ENCODE measurements around the gene NPHS2.

Gene NPHS2

DNA sequence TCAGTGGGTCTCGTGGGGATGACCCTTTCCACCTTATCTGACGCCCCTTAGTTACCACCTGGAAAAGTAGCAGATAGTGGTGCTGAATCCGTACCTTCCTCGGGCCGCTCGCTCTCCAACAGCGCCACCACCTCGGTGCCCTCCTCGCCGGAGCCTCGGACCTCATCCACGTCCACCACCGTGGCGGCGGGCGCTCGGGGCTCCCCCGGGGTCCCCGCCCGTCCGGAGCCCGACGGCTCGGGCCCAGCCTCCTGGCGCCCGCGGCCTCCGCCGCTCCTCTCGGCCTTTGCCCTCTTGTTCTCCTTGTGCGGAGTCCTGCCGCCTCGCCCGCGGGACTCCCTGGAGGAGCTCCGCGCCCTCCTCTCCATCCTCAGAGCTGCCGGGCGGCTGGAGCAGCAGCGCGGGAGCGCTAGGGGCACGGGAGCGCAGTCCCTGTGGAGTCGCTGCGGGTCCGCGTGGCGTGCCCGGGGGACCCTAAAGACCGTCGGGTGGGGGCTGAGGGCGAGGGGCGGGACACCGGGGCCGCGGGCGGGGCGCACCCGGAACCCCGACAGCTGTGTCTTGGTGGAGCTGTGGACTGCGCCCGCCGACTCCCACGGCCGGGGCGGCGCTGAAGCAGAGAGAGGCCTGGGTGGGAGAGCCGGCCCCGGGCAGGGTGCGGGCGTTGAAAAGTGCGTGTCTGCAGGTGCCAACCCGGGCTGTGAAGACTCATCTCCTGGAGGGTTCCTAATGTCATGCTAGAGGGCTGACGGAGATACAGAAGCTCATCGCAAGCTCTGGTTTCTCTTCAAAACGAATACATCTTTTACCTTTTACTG, at the start of gene NPHS2:
TSS of gene NPHS2 (minus strand) at position 452 of the 818 bp plus-strand sequence. CDS start at position 368, 84 bp downstream.
- no peak for TF ChIP-seq GATA3 (IDR thresholded peaks at IDR 0.05; ENCODE audit: low read depth, low read length)
- no peak for TF ChIP-seq GATA2 (IDR thresholded peaks at IDR 0.05; ENCODE audit: low read depth, low read length)

DNA sequence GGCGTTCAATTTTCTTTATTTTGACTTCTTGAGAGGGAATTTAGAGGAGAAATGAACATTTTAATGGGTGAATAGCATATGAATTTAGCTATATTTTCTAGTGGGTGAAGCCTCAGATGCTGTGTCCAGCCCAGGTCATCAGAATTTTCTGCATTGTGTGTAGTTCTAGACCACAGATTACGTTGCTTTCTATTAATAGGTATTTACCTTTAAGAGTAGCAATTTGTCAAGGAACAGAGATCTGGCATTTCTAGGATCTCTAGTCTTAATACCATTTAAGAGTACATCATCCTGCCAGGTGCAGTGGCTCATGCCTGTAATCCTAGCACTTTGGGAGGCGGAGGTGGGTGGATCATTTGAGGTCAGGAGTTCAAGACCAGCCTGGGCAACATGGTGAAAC, 36.6 kb upstream of the NPHS2 start:
- TF ChIP-seq GATA3 (IDR thresholded peaks at IDR 0.05; ENCODE audit: low read depth, low read length) (no peak), GATA2 (IDR thresholded peaks at IDR 0.05; ENCODE audit: low read depth, low read length) (no peak)

- TF ChIP-seq GATA2 (IDR thresholded peaks at IDR 0.05; ENCODE audit: low read depth, low read length) (no peak), GATA3 (IDR thresholded peaks at IDR 0.05; ENCODE audit: low read depth, low read length) (no peak)
These were observed 25.3 kb upstream of the NPHS2 start for GRCh38 chr1:179601093-179601492.

DNA sequence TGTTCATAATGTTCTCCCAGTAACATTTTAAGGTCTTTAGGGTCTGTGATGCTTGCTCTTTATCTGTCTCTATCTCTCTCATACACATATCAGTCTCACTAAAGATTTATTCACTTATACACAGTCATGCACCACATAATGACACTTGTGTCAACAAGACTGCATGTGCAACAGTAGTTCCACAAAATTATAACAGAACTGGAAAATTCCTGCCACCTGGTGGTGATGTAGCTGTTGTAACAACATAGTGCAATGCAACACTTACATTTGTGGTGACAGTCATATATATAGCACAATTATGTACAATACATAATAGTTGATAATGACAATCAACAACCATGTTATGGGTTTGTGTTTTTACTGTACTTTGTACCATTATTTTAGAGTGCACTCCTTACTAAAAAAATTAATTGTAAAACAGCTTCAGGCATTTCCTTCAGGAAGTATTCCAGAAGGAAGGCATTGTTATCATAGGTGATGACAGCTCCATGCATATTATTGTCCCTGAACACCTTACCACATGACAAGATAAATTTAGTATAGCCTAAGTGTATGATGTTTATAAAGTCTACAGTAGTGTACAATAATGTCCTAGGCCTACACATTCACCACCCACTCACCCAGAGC, 24.0 kb upstream of the NPHS2 start:
- TF ChIP-seq GATA3 (IDR thresholded peaks at IDR 0.05; ENCODE audit: low read depth, low read length): no peak
- no peak for TF ChIP-seq GATA2 (IDR thresholded peaks at IDR 0.05; ENCODE audit: low read depth, low read length)

GRCh38 chr1:179598631-179599030, 22.9 kb upstream of the NPHS2 start:
- TF ChIP-seq GATA3 (IDR thresholded peaks at IDR 0.05; ENCODE audit: low read depth, low read length): no peak
- TF ChIP-seq GATA2 (IDR thresholded peaks at IDR 0.05; ENCODE audit: low read depth, low read length): no peak

- no peak for TF ChIP-seq GATA3 (IDR thresholded peaks at IDR 0.05; ENCODE audit: low read depth, low read length)
- TF ChIP-seq GATA2 (IDR thresholded peaks at IDR 0.05; ENCODE audit: low read depth, low read length): no peak
These were observed 16.1 kb upstream of the NPHS2 start, which contains the start of gene TDRD5 for GRCh38 chr1:179591592-179592580. Gene TDRD5, plus strand, starts transcription at chr1:179591832. Its CDS starts 784 bp downstream, at chr1:179592616.

DNA sequence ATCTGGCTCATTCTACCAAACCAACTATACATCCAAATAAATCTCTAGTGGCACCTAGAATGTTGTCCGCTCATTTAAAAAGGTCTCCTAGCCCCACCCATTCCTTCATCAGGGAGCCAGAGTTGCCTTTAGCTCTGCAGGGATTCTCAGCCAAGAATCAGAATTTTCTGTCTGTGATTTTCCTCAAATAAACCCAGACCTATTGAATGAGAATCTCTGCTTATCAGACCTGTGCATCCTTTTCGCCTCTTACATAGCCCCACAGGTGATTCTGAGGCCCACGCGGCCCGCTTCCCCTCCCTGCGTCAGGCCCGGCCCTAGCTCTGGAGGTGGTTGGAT, 15.5 kb upstream of the NPHS2 start:
- TF ChIP-seq GATA2 (IDR thresholded peaks at IDR 0.05; ENCODE audit: low read depth, low read length) (no peak), GATA3 (IDR thresholded peaks at IDR 0.05; ENCODE audit: low read depth, low read length) (no peak)

GRCh38 chr1:179590671-179591070, 14.9 kb upstream of the NPHS2 start:
- TF ChIP-seq GATA2 (IDR thresholded peaks at IDR 0.05; ENCODE audit: low read depth, low read length) (no peak), GATA3 (IDR thresholded peaks at IDR 0.05; ENCODE audit: low read depth, low read length) (no peak)

GRCh38 chr1:179589509-179589908, 13.8 kb upstream of the NPHS2 start:
- TF ChIP-seq GATA2 (IDR thresholded peaks at IDR 0.05; ENCODE audit: low read depth, low read length) (no peak), GATA3 (IDR thresholded peaks at IDR 0.05; ENCODE audit: low read depth, low read length) (no peak)

- TF ChIP-seq GATA2 (IDR thresholded peaks at IDR 0.05; ENCODE audit: low read depth, low read length) (no peak), GATA3 (IDR thresholded peaks at IDR 0.05; ENCODE audit: low read depth, low read length) (no peak)
These were observed 12.8 kb upstream of the NPHS2 start for GRCh38 chr1:179588425-179589024.

DNA sequence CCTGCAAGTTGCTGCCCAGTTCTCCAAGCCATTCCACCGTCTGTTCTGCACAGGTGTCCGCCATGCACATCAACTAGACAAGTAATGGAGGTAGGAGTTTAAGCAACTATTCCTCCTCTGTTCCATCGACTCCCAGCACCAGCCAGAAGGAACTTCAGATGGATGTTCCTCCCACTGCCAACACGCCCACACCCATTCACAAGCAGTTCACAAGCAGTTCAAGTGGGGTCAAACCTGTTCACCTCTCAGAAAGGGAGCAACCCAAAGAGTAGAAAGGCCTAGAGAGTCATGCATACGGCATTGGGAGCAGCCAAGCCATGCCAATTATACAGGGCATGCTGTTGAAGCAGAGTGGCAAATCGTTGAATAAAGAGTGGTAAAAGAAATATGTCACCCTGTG, 11.6 kb upstream of the NPHS2 start:
- TF ChIP-seq GATA2 (IDR thresholded peaks at IDR 0.05; ENCODE audit: low read depth, low read length): no peak
- no peak for TF ChIP-seq GATA3 (IDR thresholded peaks at IDR 0.05; ENCODE audit: low read depth, low read length)

DNA sequence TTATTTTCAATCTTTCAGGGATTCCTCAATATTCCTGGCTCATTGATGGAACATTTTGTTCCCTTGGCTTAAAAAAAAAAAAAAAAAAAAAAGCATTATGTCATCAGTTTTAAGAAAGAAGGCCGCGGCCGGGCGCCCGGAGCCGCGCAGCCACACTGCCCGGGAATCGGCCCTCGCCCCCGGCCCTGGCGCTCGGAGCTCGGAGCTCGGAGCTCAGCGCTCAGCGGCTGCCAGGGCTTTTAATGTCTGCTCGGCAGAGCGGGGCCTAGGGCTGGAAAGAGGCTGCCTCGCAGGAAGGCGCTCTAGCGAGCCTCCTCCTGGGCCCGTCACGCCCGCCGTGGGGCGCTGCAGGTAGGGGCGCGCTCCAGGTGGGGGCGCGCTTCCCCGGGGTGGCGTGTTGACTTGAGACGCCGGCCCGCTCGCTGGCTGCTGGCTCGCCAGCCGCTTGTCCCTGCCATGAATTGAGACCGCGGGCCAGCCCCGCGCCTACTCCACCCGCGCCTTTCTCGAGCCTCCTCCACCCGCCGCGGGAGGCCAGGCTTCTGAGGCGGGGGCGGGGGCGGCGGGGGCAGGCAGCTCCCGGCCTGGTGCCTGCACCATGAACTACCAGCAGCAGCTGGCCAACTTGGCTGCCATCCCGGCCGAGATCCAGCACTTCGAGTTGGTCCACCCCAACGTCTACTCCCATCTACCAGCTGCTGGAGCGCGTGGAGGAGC, 10.5 kb upstream of the NPHS2 start:
- TF ChIP-seq GATA2 (IDR thresholded peaks at IDR 0.05; ENCODE audit: low read depth, low read length): no peak
- no peak for TF ChIP-seq GATA3 (IDR thresholded peaks at IDR 0.05; ENCODE audit: low read depth, low read length)

DNA sequence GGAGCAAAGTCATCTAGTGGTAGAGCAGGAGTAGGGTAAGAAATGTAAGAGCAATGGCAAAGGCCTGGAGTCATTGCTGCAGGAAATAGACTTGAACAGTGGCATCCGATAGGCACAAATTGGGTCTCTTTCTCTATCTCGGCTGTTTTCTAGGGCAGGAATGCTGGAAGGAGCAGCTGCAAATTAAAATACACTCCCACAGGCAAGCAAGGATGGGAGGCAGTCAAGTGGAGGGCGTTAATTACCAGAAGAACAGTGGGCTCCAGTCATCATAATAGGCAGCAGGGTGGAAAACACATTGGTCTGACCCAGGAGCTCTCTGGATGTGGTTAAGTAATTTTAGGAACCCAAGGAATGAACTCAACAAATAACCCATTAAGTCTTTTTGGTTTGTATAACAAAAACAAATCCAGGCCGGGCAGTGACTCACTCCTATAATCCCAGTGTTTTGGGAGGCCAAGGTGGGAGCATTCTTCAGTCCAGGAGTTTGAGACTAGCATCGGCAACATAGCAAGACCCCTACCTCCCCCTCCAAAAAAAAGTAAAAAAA, 8.1 kb upstream of the NPHS2 start:
- no peak for TF ChIP-seq GATA3 (IDR thresholded peaks at IDR 0.05; ENCODE audit: low read depth, low read length)
- no peak for TF ChIP-seq GATA2 (IDR thresholded peaks at IDR 0.05; ENCODE audit: low read depth, low read length)
